Activated T-helper 1 cell treated with anti-CD3 and anti-CD28 coated beads, Interleukin-2, amount 50 U/mL, for 16 hours (primary cell): Measurements from ENCODE around the gene PLCH1.
"Not testable (repeated sequence)": the region's sequence is repeated elsewhere in the genome, so short reads cannot be mapped to it uniquely, and the experiment has no call there.

Experiments
- DNase-seq, 2 donors: peaks; one replicate each; pipeline ENCODE4 v3.0.0-alpha.2; 2020; ENCODE audit warnings: low read depth in 1 of 2, low spot score in 1 of 2

PLCH1 gene

GRCh38 chr3:155425396-155425795 is 319.5 kb downstream of the PLCH1 start:
- no peak for DNase-seq

- DNase-seq = no peak
These were observed 320.6 kb downstream of the PLCH1 start for GRCh38 chr3:155424323-155424710.

DNA sequence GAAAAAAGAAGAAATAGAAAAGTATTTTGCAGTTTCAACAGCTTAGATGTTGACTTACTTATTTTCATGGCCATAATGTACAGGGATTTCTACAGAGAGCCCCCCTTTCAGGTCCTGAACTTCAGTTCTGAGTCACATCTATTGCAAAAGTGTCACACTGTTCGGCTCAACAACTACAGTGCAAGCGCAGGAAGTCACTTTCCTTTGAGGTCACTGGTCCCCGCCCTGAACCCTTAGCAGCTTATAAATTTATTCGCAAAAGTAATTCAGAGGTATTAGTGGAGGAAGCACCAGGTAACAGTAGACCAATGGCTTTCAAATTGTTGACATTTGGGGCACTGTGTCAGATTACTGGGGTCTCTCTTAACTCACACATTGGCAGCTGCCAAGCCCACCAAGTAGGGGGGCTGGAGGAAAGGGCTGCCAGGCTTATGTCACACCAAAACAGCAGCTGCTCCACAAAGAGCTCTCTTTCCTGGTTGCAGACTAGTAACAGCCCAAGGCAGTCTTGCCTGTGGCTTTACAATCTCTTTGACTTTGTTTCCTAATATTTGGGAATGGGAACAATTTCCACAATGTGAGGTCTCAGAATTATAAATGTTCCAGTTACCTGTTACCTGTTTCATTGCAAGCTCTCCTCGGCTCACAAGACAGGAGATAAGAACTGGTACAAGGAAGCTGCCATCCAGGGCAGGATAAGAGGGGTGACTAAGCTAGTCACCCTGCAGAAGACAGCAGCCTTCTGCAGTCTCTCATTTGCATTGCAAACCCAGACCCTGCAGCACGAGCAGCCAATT is 321.1 kb downstream of the PLCH1 start:
- DNase-seq = no peak

GRCh38 chr3:155420881-155421486 is 323.9 kb downstream of the PLCH1 start:
- no peak for DNase-seq

GRCh38 chr3:155420406-155420805 is 324.5 kb downstream of the PLCH1 start:
- DNase-seq = no peak

DNA sequence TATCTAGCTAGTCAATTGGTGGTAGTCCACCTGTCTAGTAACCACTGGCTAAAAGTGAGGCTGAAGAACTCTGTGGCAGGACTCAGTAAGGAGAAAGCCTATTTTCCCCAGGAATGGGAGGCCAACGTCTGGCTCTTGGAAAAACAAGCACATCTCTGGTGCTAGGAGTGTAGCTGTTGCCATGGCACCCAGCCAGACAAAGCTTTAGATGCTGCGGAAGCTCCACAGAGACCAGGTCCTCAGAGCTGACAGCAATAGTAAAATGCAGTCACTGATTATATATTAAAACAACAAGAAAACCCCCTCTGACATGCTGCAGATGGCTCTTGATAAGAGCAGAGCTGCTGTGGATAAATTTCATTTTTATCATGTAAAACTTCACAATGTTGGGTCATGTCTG is 326.5 kb downstream of the PLCH1 start:
- DNase-seq = no peak

DNA sequence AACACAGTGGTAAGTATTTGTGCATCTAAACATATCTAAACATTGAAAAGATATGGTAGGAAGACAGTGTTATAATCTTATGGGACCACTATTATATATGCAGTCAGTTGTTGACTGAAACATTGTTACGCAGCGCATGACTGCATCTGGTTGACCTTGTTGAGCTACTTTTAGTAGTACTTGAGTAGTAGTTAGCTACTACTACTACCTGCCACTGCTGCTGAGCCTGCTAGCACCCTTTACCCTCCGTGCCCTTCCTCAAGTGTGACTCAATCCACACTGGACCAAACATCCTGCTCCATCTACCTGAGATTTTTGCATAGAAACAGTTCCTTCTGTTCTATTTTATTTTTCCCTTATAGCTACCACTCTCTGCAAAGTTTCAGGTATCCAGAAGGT is 327.8 kb downstream of the PLCH1 start:
- no peak for DNase-seq

DNA sequence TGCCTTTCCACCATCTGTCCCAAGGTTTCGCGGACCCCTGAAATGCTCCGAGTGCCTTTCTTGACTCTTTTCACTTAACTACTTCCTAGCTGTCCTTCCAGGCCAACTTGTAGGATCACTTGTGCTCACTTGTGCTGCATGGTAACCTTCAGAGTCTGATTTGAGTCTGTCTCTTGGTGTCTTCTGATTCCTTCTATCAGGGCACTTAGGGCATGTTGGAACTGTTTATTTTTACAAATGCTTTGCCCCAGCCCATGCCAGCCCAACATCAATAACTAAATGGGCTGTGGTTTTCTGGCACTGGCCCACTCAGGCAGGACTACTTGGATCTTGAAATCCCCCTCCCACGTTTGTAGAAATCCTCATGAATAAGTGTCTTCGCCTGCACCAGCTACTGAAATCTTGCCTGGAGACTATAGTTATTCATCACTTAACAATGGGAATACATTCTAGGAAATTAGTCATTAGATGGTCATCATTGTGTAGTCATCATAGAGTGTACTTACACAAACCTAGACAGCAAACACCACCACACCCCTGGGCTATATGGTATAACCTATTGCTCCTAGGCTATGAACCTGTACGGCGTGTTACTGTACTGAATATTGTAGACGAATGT is 328.3 kb downstream of the PLCH1 start:
- no peak for DNase-seq

DNA sequence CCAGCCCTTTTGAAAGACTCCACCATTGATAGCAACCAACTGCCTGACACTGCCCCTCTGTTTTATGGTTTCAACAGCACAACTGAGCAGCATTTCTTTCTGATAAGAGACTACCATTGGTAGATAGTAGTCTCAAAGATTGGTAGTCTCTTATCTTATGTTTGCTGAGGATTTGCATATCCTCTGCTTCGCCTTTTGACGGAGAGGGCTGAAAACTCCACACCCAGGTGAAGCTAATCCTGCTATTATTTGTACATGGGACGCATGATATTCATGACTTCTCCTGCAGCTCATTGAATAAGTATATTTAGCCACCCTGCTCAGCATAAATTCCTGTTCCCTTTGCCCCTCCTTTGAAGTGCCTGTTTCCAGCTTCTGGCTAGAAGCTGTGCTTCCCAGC is 332.0 kb downstream of the PLCH1 start:
- DNase-seq = no peak

DNA sequence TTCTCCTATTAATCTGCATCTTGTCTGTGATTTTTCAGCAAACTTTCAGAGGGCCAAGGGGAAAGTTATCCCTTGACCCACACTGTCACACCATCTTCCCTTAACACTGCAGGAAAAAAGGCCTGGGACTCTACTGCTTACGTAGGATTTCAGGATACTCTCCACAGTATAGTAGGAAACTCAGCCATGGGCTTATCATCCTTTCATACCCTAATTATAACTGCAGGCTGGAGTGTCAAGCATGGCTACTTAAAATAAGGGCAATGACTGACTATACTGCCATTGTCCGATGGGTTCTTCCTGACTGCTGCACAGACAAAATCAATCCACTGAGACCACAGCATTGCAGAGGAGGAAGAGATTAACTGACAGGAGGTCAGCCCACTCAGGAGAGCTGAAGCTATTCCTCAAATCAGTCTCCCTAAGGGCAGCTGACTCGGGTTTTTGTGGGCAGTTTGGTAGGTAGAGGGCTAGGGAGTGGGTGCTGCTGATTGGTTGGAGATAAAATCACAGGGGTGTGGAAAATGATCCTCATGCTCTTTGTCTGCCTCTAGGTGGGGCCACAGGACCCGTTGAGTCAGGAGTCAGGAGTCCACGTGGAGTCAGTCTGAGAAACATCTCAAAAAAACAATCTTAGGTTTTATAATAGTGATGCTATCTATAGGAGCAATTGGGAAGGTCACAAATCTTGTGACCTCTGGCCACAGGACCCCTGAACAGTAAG is 333.2 kb downstream of the PLCH1 start:
- DNase-seq = no peak

- no peak for DNase-seq
These were observed 335.5 kb downstream of the PLCH1 start for GRCh38 chr3:155409336-155409735.

GRCh38 chr3:155407971-155408370 is 336.9 kb downstream of the PLCH1 start:
- DNase-seq = no peak

- DNase-seq = no peak
These were observed 337.5 kb downstream of the PLCH1 start for GRCh38 chr3:155407331-155407730.

DNA sequence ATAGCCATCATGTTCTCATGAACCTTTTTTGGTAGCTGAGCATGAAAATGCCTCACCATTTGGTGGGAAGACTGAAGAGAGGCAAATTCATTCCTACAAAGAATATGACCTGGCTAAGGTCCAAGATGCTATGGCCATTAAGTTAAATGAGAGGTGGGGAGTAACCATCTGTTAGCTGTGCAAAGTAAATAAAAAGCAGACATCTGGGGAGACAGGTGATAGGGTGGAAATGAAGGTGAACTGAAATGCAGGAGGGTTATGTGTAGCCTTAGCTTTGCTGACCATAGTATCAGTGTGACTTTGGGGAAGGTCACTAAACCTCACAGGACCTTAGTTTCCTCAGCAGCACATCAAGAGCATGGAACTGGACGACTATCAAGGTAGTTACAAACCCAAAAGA is 340.4 kb downstream of the PLCH1 start:
- DNase-seq = no peak

- no peak for DNase-seq
These were observed 342.2 kb downstream of the PLCH1 start for GRCh38 chr3:155402656-155403055.

DNA sequence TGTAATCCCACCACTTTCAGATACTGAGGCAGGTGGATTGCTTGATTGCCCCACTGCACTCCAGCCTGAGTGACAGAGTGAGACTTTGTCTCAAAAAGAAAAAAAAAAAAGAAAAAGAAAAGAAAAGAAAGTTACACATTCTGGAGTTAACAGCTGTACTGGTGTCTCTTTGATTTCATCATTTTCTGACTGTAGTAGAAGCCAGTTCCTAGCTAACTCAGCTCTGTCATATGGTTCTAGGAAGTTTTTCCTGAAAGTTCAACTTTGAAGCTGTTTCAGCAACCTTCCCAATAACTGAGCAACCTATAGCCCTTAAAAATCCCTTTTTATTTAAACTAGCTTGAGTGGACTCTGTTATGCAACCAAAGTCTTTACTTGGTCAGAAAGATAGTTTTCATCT is 346.8 kb downstream of the PLCH1 start:
- no peak for DNase-seq

DNA sequence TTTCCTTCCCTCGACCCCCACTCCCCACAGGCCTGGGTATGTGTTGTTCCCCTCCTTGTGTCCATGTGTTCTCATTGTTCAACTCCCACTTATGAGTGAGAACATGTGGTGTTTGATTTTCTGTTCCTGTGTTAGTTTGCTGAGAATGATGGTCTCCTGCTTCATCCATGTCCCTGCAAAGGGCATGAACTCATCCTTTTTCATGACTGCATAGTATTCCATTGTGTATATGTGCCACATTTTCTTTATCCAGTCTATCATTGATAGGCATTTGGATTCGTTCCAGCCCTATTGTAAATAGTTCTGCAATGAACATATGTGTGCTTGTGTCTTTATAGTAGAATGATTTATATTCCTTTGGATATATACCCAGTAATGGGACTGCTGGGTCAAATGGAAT is 350.0 kb downstream of the PLCH1 start:
- not testable (repeated sequence) for DNase-seq

GRCh38 chr3:155394240-155394639 is 350.6 kb downstream of the PLCH1 start:
- no peak for DNase-seq

DNA sequence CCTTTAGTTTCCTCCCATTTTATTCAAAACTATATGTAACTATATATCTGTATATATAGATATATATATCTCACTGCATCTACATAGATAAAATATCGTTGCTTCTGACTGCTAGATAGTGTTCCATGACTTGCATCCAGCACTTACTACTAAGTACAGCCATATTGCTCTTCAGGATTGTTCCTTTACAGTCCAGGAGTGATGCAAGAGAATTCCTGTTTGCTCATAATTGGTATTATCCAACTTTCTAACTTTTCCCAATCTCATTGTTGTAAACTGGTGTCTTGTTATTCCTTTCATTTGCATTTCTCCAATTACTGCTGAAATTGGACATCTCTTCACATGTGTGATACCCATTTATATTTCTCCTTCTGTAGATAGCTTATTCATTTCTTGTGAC is 351.6 kb downstream of the PLCH1 start:
- no peak for DNase-seq

DNA sequence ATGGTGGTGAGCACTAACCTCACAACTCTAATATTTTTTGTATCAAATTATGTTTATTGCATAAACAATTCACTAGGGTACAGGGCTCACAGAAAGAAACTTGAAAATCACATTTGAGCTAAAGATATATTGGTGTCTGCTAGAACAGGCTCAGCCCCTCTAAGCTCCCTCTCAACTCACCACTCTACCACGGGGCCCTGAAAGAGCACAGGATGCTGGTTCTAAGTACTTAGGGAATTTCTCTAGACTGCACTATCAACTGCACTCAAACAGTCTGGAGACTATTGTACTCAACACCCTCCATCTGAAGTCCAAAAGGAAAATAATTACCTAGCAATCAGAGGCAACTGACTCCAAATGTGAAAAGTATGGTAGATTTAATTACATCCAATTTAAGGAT is 352.7 kb downstream of the PLCH1 start:
- no peak for DNase-seq

DNA sequence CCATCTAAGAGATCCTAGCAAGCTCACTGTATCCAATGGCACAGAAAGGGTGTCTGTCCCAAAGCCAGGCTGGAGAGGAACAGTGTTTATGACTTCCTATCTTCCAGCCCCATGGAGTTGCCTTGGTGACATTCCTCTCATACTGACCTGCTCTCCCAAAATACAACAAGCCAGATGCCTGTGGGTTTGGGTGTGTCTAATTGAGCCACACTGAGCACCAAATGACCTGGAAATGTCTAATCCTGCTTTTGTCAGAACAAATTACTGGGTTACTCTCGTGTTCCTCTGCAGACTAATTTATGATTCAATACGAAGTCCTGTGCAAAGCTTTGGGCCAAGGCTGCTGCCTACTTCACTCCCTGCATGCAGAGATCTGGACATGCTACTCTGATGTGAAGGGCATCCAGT is 353.3 kb downstream of the PLCH1 start:
- DNase-seq = no peak

DNA sequence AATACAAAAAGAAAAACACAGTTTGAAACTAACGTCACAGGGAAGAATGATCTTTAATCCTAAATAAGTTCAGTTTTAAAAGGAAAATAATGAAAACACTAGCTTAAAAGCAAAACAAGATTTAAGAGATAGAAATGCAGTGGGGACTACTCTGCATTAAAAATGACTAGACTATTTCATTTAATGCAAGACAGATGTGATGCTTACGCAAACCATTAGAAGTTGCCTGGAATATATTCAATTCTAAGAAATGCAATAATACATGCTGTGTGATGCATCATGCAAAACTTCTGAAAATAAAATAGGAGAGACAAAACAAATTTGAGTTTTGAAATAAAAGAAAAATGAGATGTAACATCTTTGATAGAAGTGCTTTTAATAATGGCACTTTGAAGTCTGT is 353.8 kb downstream of the PLCH1 start:
- no peak for DNase-seq
